Spleen (tissue), 11 donors: ENCODE data around the gene GFM1. TPM values are rescaled to one million over a fixed set of nuclear protein-coding genes. Genes with fewer than 3 reads are reported as not detected.
"Not testable (repeated sequence)": the region's sequence is repeated elsewhere in the genome, so short reads cannot be mapped to it uniquely, and the experiment has no call there.

Experiments
- DNase-seq: peaks from one replicate; pipeline ENCODE4 v3.0.0-alpha.2; 2020
- H3K27ac ChIP-seq, 8 donors: fragments of 200-600 bp; sonication (generic) in 7 of 8; 1 replicate in 4 of 8; 2 replicates in 4 of 8; pipeline versions ENCODE4 v1.5.0 to v1.8.0; 2016 to 2021; ENCODE audit warnings: inconsistent platforms in 4 of 8, mild to moderate bottlenecking in 4 of 8, moderate library complexity in 1 of 8
- H3K27me3 ChIP-seq, 7 donors: fragments of 200-600 bp; sonication (generic) in 6 of 7; replicated peaks in 1 of 7; 1 replicate in 4 of 7; 2 replicates in 3 of 7; pipeline versions ENCODE4 v1.5.0 to v1.8.0; 2016 to 2021; ENCODE audit warnings: inconsistent platforms in 3 of 7, mild to moderate bottlenecking in 1 of 7
- H3K36me3 ChIP-seq, 6 donors: fragments of 200-600 bp; sonication (generic) in 5 of 6; 1 replicate in 4 of 6; 2 replicates in 2 of 6; pipeline versions ENCODE4 v1.5.0 to v1.8.0; 2016 to 2021; ENCODE audit warnings: inconsistent platforms in 2 of 6
- H3K4me1 ChIP-seq, 6 donors: fragments of 200-600 bp; sonication (generic) in 5 of 6; 1 replicate in 3 of 6; 2 replicates in 3 of 6; pipeline versions ENCODE4 v1.5.0 to v1.8.0; 2016 to 2021; ENCODE audit warnings: inconsistent platforms in 3 of 6
- H3K4me3 ChIP-seq, 8 donors: fragments of 200-600 bp; sonication (generic) in 7 of 8; 1 replicate in 4 of 8; 2 replicates in 4 of 8; pipeline versions ENCODE4 v1.5.0 to v1.8.0; 2016 to 2021; ENCODE audit warnings: inconsistent platforms in 4 of 8, mild to moderate bottlenecking in 4 of 8, moderate library complexity in 2 of 8
- H3K9me3 ChIP-seq, 8 donors: fragments of 200-600 bp; sonication (generic) in 7 of 8; 1 replicate in 4 of 8; 2 replicates in 4 of 8; pipeline versions ENCODE4 v1.5.0 to v1.8.0; 2016 to 2021; ENCODE audit warnings: inconsistent platforms in 4 of 8
- CTCF ChIP-seq, 11 experiments: fragments of 200-600 bp in 7 of 11; fragments of 450-650 bp in 4 of 11; sonication (generic) in 4 of 11; IDR thresholded peaks in 8 of 11; conservative IDR thresholded peaks in 3 of 11; 1 replicate in 7 of 11; 2 replicates in 4 of 11; pipeline versions ENCODE4 v1.4.0 to v1.8.0; 2016 to 2021; ENCODE audit warnings: antibody characterized with exemption in 11 of 11, inconsistent platforms in 4 of 11, mild to moderate bottlenecking in 1 of 11
- POLR2A ChIP-seq, 3 donors: fragments of 450-650 bp; IDR thresholded peaks; one replicate each; pipeline ENCODE4 v1.5.1; 2017; ENCODE audit warnings: antibody characterized with exemption in 3 of 3, mild to moderate bottlenecking in 1 of 3
- POLR2AphosphoS5 ChIP-seq, 3 donors: sonication (generic); formaldehyde crosslinking; IDR thresholded peaks; one replicate each; pipeline ENCODE4 v1.5.1; 2017; ENCODE audit warnings: antibody characterized with exemption in 3 of 3
- WGBS, 5 donors: extraction: QIAGEN DNeasy Blood & Tissue Kit in 3 of 5; methylation state at CpG; one replicate each; pipeline versions ENCODE4 v1.1.5 to v1.1.7; 2013 to 2018; 5-methylcytosine and 5-hydroxymethylcytosine counted together
- intact Hi-C: fragments of 100-400 bp; cut with DNase I; formaldehyde crosslinking; loops from one replicate; pipeline ENCODE4 v1.15.0; 2023; ENCODE audit warnings: low total_unique reads
- polyA plus RNA-seq, 3 donors: library from polyadenylated mRNA; stranded (reverse); fragments of 200-250 nt; gene quantifications; one replicate each; pipeline ENCODE4 v1.2.1, GENCODE V29; 2013
- total RNA-seq, 7 donors: library from RNA; depleted of rRNA in 3 of 7; stranded (reverse); fragments of >200 nt in 3 of 7; fragmentation: NEBNext Ultra II Directional in 4 of 7; extraction: Animal tissue kit (Norgen Biotek cat#: 25700) in 4 of 7; gene quantifications; one replicate each; pipeline versions ENCODE4 v1.1.0 to v1.2.1, GENCODE V29; 2016 to 2021
- donor health status: healthy with polysubstance abuse.
- donor health status: DM: no; HTN: no; CAD: no; lungs with moderate emphysema.
- donor health status: DM: no; HTN: no; CAD: no.
- donor health status: Bipolar disorder and iron deficiency.
- donor health status: healthy.
- donor health status: DM: no; HTN: no; CAD: no.
- donor health status: DM: yes; HTN: yes; CAD: no.

Gene GFM1
- total and polyA plus RNA-seq, 10 donors, result 11.8 to 56.5 (median 43.9) TPM

- WGBS, 5 donors, result 91 to 97% (median 92%) methylated on average over 2 of the region's 2 CpGs
- TF ChIP-seq CTCF (IDR thresholded peaks at IDR 0.05 in 8 of 11, conservative IDR thresholded peaks at IDR 0.05 in 3 of 11) (no peak), POLR2A (IDR thresholded peaks at IDR 0.05) (no peak), POLR2AphosphoS5 (IDR thresholded peaks at IDR 0.05) (no peak)
- Histone ChIP-seq H3K9me3 (no peaks in the 10 kb centered on the region), H3K27me3 (no peaks in the 10 kb centered on the region), H3K27ac (no peak overlapping the region), H3K4me1 (no peaks in the 10 kb centered on the region), H3K4me3 (no peak overlapping the region), H3K36me3 (peaks cover 0 to 91% (median 30%) of the 10 kb centered on the region in 6 donors)
- intact Hi-C loops, result no loop called here
- DNase-seq, result no peak
These were observed 36.5 kb downstream of the GFM1 start for GRCh38 chr3:158680861-158681260.

GRCh38 chr3:158683230-158683962, 39.1 kb downstream of the GFM1 start:
- WGBS, 5 donors, result 81 to 96% (median 90%) methylated on average over 5 of the region's 5 CpGs
- H3K4me1 ChIP-seq, result no peaks in the 10 kb centered on the region
- H3K27ac ChIP-seq, result no peak overlapping the region
- no peaks in the 10 kb centered on the region for H3K9me3 ChIP-seq
- intact Hi-C loops, result no loop called here
- H3K27me3 ChIP-seq, result no peaks in the 10 kb centered on the region
- no peak for DNase-seq
- TF ChIP-seq CTCF (IDR thresholded peaks at IDR 0.05 in 8 of 11, conservative IDR thresholded peaks at IDR 0.05 in 3 of 11), result no peak
- TF ChIP-seq POLR2A (IDR thresholded peaks at IDR 0.05), result no peak
- TF ChIP-seq POLR2AphosphoS5 (IDR thresholded peaks at IDR 0.05), result no peak
- peaks cover 0 to 88% (median 21%) of the 10 kb centered on the region in 6 donors for H3K36me3 ChIP-seq
- no peak overlapping the region for H3K4me3 ChIP-seq

- 94 to 99% (median 96%) methylated on average over 2 of the region's 2 CpGs for WGBS, 5 donors
- no peaks in the 10 kb centered on the region for H3K4me1 ChIP-seq
- H3K27ac ChIP-seq, result no peak overlapping the region
- no peaks in the 10 kb centered on the region for H3K27me3 ChIP-seq
- no peak for DNase-seq
- H3K4me3 ChIP-seq, result no peak overlapping the region
- TF ChIP-seq POLR2A (IDR thresholded peaks at IDR 0.05), result no peak
- no peak for TF ChIP-seq CTCF (IDR thresholded peaks at IDR 0.05 in 8 of 11, conservative IDR thresholded peaks at IDR 0.05 in 3 of 11)
- no peak for TF ChIP-seq POLR2AphosphoS5 (IDR thresholded peaks at IDR 0.05)
- intact Hi-C loops, result no loop called here
- H3K9me3 ChIP-seq, result no peaks in the 10 kb centered on the region
- H3K36me3 ChIP-seq, result peaks cover 0 to 83% (median 21%) of the 10 kb centered on the region in 6 donors
These were observed 40.8 kb downstream of the GFM1 start for GRCh38 chr3:158685159-158685558.

- H3K27me3 ChIP-seq, intact Hi-C loops, H3K4me1 ChIP-seq, H3K4me3 ChIP-seq, H3K27ac ChIP-seq, H3K9me3 ChIP-seq, DNase-seq: not testable (repeated sequence)
- H3K36me3 ChIP-seq, result peaks cover 0 to 73% (median 24%) of the 10 kb centered on the region in 6 donors
- WGBS, 5 donors, result 76 to 99% (median 97%) methylated on average over 3 of the region's 3 CpGs
These were observed 49.6 kb downstream of the GFM1 start for GRCh38 chr3:158693866-158694456.
